HCT116 (cell line): ENCODE measurements around the gene QRFPR. TPM values are rescaled to one million over a fixed set of nuclear protein-coding genes. Genes with fewer than 3 reads are reported as not detected.

Experiments used
- ATAC-seq: fragments of 200-7000 bp; cut with Tn5 transposase; 2 replicates; pipeline ENCODE4 v1.9.1; 2020; ENCODE audit warnings: mild to moderate bottlenecking, moderate library complexity
- BruUV-seq: library from RNA; stranded (reverse); fragments of 400-500 nt; replicated peaks from 2 replicates; lab custom pipeline; 2021; lab: Mats Ljungman, UMichigan
- CTCF ChIA-PET: fragments of 300-600 bp; sonication (Branson Sonifier 250); formaldehyde crosslinking; loops from one replicate; lab custom pipeline; 2021; ENCODE audit warnings: antibody characterized with exemption; lab: Charles Lee
- POLR2A ChIA-PET: fragments of 300-600, 350-600 bp; sonication (Branson Sonifier 250); formaldehyde crosslinking; loops from one replicate; lab custom pipeline; 2021; ENCODE audit warnings: antibody characterized with exemption; lab: Charles Lee
- RAD21 ChIA-PET, 2 experiments: fragments of 300-600 bp; sonication (Branson Sonifier 250); formaldehyde crosslinking; loops; one replicate each; lab custom pipeline; 2023; ENCODE audit warnings: low total read pairs in 2 of 2; ENCODE audit not compliant: uncharacterized antibody in 2 of 2, unreplicated experiment in 2 of 2, low non-redundant PET in 1 of 2; lab: Charles Lee
- DNase-seq: peaks from one replicate; pipeline ENCODE4 v3.0.0-alpha.2; 2010; ENCODE audit warnings: low read depth, low spot score
- H2AFZ ChIP-seq: fragments of 200-600 bp; shearing (Covaris generic), sonication (generic); 2 replicates; pipeline ENCODE4 v1.6.1; 2017; ENCODE audit warnings: low read depth, mixed run types, mixed read lengths, antibody characterized with exemption, low read length; ENCODE audit not compliant: poor library complexity, severe bottlenecking
- H3K27ac ChIP-seq: 2 replicates; pipeline ENCODE4 v1.5.1; 2012; ENCODE audit warnings: low read depth, low read length
- H3K27me3 ChIP-seq: fragments of 200-600 bp; sonication (generic); 2 replicates; pipeline ENCODE4 v1.6.1; 2016; ENCODE audit warnings: mixed run types, low read length, mixed read lengths; ENCODE audit not compliant: insufficient read depth
- H3K36me3 ChIP-seq, 2 experiments: fragments of 200-500 bp in 1 of 2; fragments of 200-600 bp in 1 of 2; sonication (Bioruptor generic) in 1 of 2; sonication (generic) in 1 of 2; 2 replicates each; pipeline versions ENCODE4 v1.5.1 to v1.6.1; 2014 to 2016; ENCODE audit warnings: low read length in 2 of 2, inconsistent platforms in 1 of 2, mixed read lengths in 1 of 2, mixed run types in 1 of 2; ENCODE audit not compliant: insufficient read depth in 2 of 2, control insufficient read depth in 1 of 2
- H3K4me1 ChIP-seq, 2 experiments: fragments of 200-600 bp in 1 of 2; sonication (generic) in 1 of 2; 2 replicates each; pipeline versions ENCODE4 v1.5.1 to v1.6.1; 2012 to 2017; ENCODE audit warnings: low read length in 2 of 2, inconsistent platforms in 1 of 2, mild to moderate bottlenecking in 1 of 2, mixed read lengths in 1 of 2, mixed run types in 1 of 2, moderate library complexity in 1 of 2; ENCODE audit not compliant: insufficient read depth in 2 of 2, control insufficient read depth in 1 of 2
- H3K4me2 ChIP-seq: fragments of 200-600 bp; sonication (generic); 2 replicates; pipeline ENCODE4 v1.6.1; 2017; ENCODE audit warnings: mixed run types, low read length, mixed read lengths
- H3K4me3 ChIP-seq, 2 experiments: fragments of 200-600 bp in 1 of 2; sonication (generic) in 1 of 2; replicated peaks in 1 of 2; 2 replicates each; pipeline ENCODE4 v1.5.1; 2011 to 2016; ENCODE audit warnings: low read length in 2 of 2, control low read depth in 1 of 2, low read depth in 1 of 2, mild to moderate bottlenecking in 1 of 2, mixed read lengths in 1 of 2, mixed run types in 1 of 2
- H3K79me2 ChIP-seq: fragments of 200-600 bp; sonication (generic); 2 replicates; pipeline ENCODE4 v1.6.1; 2017; ENCODE audit warnings: mild to moderate bottlenecking, mixed run types, low read length, moderate library complexity, mixed read lengths; ENCODE audit not compliant: insufficient read depth
- H3K9ac ChIP-seq: fragments of 200-600 bp; sonication (generic); 2 replicates; pipeline ENCODE4 v1.6.1; 2016; ENCODE audit warnings: low read length, mixed read lengths
- H3K9me2 ChIP-seq: fragments of 200-600 bp; sonication (generic), shearing (Covaris generic); 2 replicates; pipeline ENCODE4 v1.6.1; 2017; ENCODE audit warnings: mixed run types, mild to moderate bottlenecking, moderate library complexity; ENCODE audit not compliant: insufficient read depth
- H3K9me3 ChIP-seq, 2 experiments: fragments of 200-500 bp in 1 of 2; fragments of 200-600 bp in 1 of 2; sonication (Bioruptor generic) in 1 of 2; sonication (generic) in 1 of 2; 2 replicates each; pipeline ENCODE4 v1.6.1; 2014 to 2017; ENCODE audit warnings: low read length in 2 of 2, mixed read lengths in 2 of 2, inconsistent platforms in 1 of 2, low read depth in 1 of 2, mild to moderate bottlenecking in 1 of 2, mixed run types in 1 of 2, moderate library complexity in 1 of 2; ENCODE audit not compliant: control insufficient read depth in 1 of 2, insufficient read depth in 1 of 2
- H4K20me1 ChIP-seq: fragments of 200-600 bp; sonication (generic), shearing (Covaris generic); 2 replicates; pipeline ENCODE4 v1.6.1; 2017; ENCODE audit warnings: mixed run types, mild to moderate bottlenecking, moderate library complexity; ENCODE audit not compliant: insufficient read depth
- ATF3 ChIP-seq: IDR thresholded peaks from 2 replicates; pipeline ENCODE4 v1.6.1; 2012
- CBX3 ChIP-seq: IDR thresholded peaks from 2 replicates; pipeline ENCODE4 v1.6.1; 2012; ENCODE audit warnings: low read depth
- CTCF ChIP-seq, 3 experiments: fragments of 200-600 bp in 1 of 3; sonication (generic) in 1 of 3; IDR thresholded peaks in 2 of 3; conservative IDR thresholded peaks in 1 of 3; 2 replicates each; pipeline ENCODE4 v1.5.1; 2012 to 2017; ENCODE audit warnings: low read depth in 2 of 3, low read length in 2 of 3, antibody characterized with exemption in 1 of 3, borderline replicate concordance in 1 of 3, control low read depth in 1 of 3, mild to moderate bottlenecking in 1 of 3, mixed read lengths in 1 of 3, mixed run types in 1 of 3, moderate library complexity in 1 of 3; ENCODE audit not compliant: insufficient read depth in 1 of 3
- EGR1 ChIP-seq: IDR thresholded peaks from 2 replicates; pipeline ENCODE4 v1.6.1; 2012; ENCODE audit warnings: low read depth
- ELF1 ChIP-seq: IDR thresholded peaks from 2 replicates; pipeline ENCODE4 v1.6.1; 2012; ENCODE audit warnings: low read depth, borderline replicate concordance
- EZH2 ChIP-seq: fragments of 200-600 bp; sonication (generic); IDR thresholded peaks from 2 replicates; pipeline ENCODE4 v1.6.1; 2017; ENCODE audit warnings: antibody characterized with exemption, mixed run types
- POLR2AphosphoS5 ChIP-seq: IDR thresholded peaks from 2 replicates; pipeline ENCODE4 v1.6.1; 2011; ENCODE audit warnings: mild to moderate bottlenecking, low read depth, low read length, moderate library complexity
- RAD21 ChIP-seq: IDR thresholded peaks from 2 replicates; pipeline ENCODE4 v1.6.1; 2012; ENCODE audit warnings: low read depth, mild to moderate bottlenecking
- TCF7L2 ChIP-seq: IDR thresholded peaks from 2 replicates; pipeline ENCODE4 v1.7.0; 2011; ENCODE audit warnings: borderline replicate concordance, inconsistent platforms; ENCODE audit not compliant: insufficient read depth, insufficient read length; ENCODE audit errors: extremely low read depth
- ZNF274 ChIP-seq: fragments of 200-500 bp; sonication (Bioruptor generic); IDR thresholded peaks from 2 replicates; pipeline ENCODE4 v1.6.1; 2014; ENCODE audit warnings: mild to moderate bottlenecking, low read depth, low read length, inconsistent platforms
- intact Hi-C: fragments of 100-400 bp; cut with micrococcal nuclease; formaldehyde crosslinking; loops from 2 replicates; pipeline ENCODE4 v1.10.0; 2022
- total RNA-seq: library from RNA; stranded (reverse); gene quantifications from one replicate; pipeline ENCODE4 v1.2.1, GENCODE V29; 2021; ENCODE audit not compliant: unreplicated experiment
- TF ChIP-seq, protein P1 (sequence below): IDR thresholded peaks from 2 replicates; pipeline ENCODE4 v1.6.1; 2011; ENCODE audit warnings: mild to moderate bottlenecking, low read length, moderate library complexity; ENCODE audit not compliant: insufficient replicate concordance; ENCODE audit errors: extremely low read depth

Gene QRFPR
- total RNA-seq, 1 experiment from 2014 or later: not detected

- Histone ChIP-seq H3K4me1 (no peaks in the 10 kb centered on the region), H3K9me2 (no peaks in the 10 kb centered on the region), H3K27ac (no peak overlapping the region), H4K20me1 (no peaks in the 10 kb centered on the region), H3K4me3 (no peak overlapping the region), H3K27me3 (no peaks in the 10 kb centered on the region), H3K79me2 (no peaks in the 10 kb centered on the region), H3K9ac (no peak overlapping the region)
- ChIA-PET POLR2A (no interaction called here), CTCF (no interaction called here), RAD21 (no interaction called here)
- no peak for TF ChIP-seq CBX3
- TF ChIP-seq ATF3: no peak
- peak in 2 of 3 experiments; percentile 37 to 46; a peak in 4 of 6 replicates for TF ChIP-seq CTCF (IDR thresholded peaks at IDR 0.05 in 2 of 3, conservative IDR thresholded peaks at IDR 0.05 in 1 of 3; ENCODE audit: borderline replicate concordance in 1 of 3, insufficient read depth in 1 of 3, low read depth in 2 of 3, low read length in 2 of 3)
- TF ChIP-seq, all 23 proteins: peak for 1
- Histone ChIP-seq H3K9me3 (no peaks in the 10 kb centered on the region), H3K4me2 (no peak overlapping the region), H3K36me3 (no peaks in the 10 kb centered on the region), H2AFZ (no peak overlapping the region)
- BruUV-seq: no TSS peak
- intact Hi-C loops: no loop called here
- ATAC-seq (peak; percentile 40; the same call in 1 of the 2 replicates), DNase-seq (no peak)
These were observed 56.5 kb downstream of the QRFPR start for GRCh38 chr4:121324331-121324730.

DNA sequence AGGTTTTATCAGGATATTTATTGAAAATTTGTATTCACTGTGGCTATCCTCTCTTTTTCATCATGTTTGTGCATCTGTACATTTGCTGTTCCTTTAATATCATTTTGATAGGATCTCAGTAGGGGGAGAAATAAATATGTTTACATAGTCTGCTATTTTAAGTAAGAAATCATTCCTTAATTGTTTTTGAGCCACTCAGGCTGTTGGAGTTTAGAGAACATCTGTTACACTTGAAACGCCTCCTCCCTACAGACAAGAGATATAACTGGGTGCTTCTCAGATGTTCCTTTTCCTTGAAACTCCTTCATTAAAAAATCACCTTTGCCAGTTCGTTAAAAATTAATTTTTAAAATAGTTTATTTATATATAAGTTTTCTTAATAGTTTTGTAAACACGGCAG is 59.4 kb downstream of the QRFPR start:
- DNase-seq: no peak

More for the DNA sequence above, 59.4 kb downstream of the QRFPR start:
- Histone ChIP-seq H2AFZ (no peak overlapping the region), H3K4me2 (no peak overlapping the region), H3K27ac (no peak overlapping the region), H3K27me3 (no peaks in the 10 kb centered on the region), H3K79me2 (no peaks in the 10 kb centered on the region), H3K4me3 (no peak overlapping the region), H3K36me3 (no peaks in the 10 kb centered on the region), H3K9ac (no peak overlapping the region), H3K9me2 (no peaks in the 10 kb centered on the region), H3K4me1 (no peaks in the 10 kb centered on the region), H3K9me3 (no peaks in the 10 kb centered on the region), H4K20me1 (no peaks in the 10 kb centered on the region)
- TF ChIP-seq, protein P1, sequence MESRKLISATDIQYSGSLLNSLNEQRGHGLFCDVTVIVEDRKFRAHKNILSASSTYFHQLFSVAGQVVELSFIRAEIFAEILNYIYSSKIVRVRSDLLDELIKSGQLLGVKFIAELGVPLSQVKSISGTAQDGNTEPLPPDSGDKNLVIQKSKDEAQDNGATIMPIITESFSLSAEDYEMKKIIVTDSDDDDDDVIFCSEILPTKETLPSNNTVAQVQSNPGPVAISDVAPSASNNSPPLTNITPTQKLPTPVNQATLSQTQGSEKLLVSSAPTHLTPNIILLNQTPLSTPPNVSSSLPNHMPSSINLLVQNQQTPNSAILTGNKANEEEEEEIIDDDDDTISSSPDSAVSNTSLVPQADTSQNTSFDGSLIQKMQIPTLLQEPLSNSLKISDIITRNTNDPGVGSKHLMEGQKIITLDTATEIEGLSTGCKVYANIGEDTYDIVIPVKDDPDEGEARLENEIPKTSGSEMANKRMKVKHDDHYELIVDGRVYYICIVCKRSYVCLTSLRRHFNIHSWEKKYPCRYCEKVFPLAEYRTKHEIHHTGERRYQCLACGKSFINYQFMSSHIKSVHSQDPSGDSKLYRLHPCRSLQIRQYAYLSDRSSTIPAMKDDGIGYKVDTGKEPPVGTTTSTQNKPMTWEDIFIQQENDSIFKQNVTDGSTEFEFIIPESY: no peak
- TF ChIP-seq ATF3 (no peak), EGR1 (no peak), POLR2AphosphoS5 (no peak), CBX3 (no peak), RAD21 (no peak), TCF7L2 (no peak), ELF1 (no peak), ZNF274 (no peak), EZH2 (no peak)
- RAD21 ChIA-PET: no interaction called here
- intact Hi-C loops: no loop called here
- CTCF ChIA-PET: no interaction called here
- no peak for ATAC-seq
- no TSS peak for BruUV-seq
- POLR2A ChIA-PET: no interaction called here
